ENCODE results near the gene OCA2. TPM values are rescaled to one million over a fixed set of nuclear protein-coding genes. Genes with fewer than 3 reads are reported as not detected.

The OCA2 gene
- total and polyA plus RNA-seq, 2 of the 8 experiments (the other 6 are each of a cell fraction or from before 2014, with no cell fraction given), result 0.20 TPM

DNA sequence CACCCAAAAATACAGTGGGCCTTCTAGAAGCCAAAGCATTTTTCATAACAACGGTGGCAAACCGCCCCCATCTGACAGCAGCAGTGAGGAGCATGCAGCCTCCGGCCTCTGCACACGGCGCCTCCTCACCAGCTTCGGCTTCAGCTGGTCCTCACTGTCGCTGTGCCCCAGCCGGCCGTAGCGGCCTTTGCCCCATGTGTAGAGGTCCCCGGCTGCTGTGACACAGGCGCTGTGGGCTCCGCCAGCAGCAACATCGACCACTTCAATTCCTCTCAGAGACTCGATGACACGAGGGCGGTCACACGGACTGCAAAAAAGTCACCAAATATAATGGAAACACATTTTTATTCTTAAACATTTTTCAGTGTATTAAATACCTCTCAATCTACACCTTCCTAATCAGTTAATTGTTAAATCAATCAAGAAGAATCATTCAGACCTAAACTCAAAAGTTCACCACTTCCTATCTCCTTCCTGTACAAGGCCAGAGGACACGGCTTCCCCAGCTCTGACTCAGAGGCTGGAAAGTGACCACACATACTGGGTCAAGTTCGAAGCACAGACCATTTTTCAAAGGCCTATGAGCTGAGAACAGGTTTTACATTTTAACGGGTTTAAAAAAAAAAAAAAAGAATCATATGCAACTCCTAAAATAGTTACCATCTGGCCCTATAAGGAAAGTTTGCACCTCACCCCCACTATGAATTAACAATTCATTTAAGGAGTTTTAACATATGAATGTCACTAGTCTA lies 33.6 kb upstream of the OCA2 start:
- Histone ChIP-seq H3K27ac (ENCODE audit: low read depth, low read length) (no peak overlapping the region), H3K36me3 (ENCODE audit: control insufficient read depth in 2 of 4, insufficient read depth in 4 of 4, low read length in 3 of 4) (peaks cover 6 to 24% (median 18%) of the 10 kb centered on the region in 4 experiments; a peak in 7 of 8 replicates), H3K56ac (replicated peaks; ENCODE audit: insufficient read length, low read depth, low read length) (no peak overlapping the region), H2BK120ac (replicated peaks; ENCODE audit: low read depth, low read length) (no peak overlapping the region), H3K9ac (replicated peaks in 1 of 4; ENCODE audit: extremely low read depth in 1 of 4, low read depth in 3 of 4, low read length in 3 of 4) (no peak overlapping the region), H3K4me2 (ENCODE audit: insufficient read depth in 1 of 2, low read depth in 2 of 2, low read length in 2 of 2) (no peak overlapping the region), H2BK20ac (ENCODE audit: low read length) (no peak overlapping the region), H4K20me1 (replicated peaks in 1 of 2; ENCODE audit: control insufficient read depth in 1 of 2, insufficient read depth in 2 of 2, low read length in 2 of 2) (peaks cover 4 to 5% of the 10 kb centered on the region in 2 experiments), H2BK12ac (ENCODE audit: low read depth, low read length) (no peak overlapping the region), H3K4ac (replicated peaks; ENCODE audit: insufficient read length, low read depth, low read length) (no peak overlapping the region), H3K9me3 (ENCODE audit: insufficient read depth in 2 of 2, low read depth in 1 of 2, low read length in 1 of 2) (no peaks in the 10 kb centered on the region), H2BK15ac (ENCODE audit: low read length) (no peak overlapping the region), H4K91ac (replicated peaks; ENCODE audit: insufficient read length, low read length) (no peak overlapping the region), H3K14ac (ENCODE audit: insufficient read length) (no peak overlapping the region), H4K5ac (ENCODE audit: insufficient read length, low read depth, low read length) (no peak overlapping the region), H3K4me3 (ENCODE audit: extremely low read depth in 1 of 4, insufficient read depth in 2 of 4, low read depth in 3 of 4, low read length in 4 of 4) (no peak overlapping the region), H3K79me1 (ENCODE audit: low read depth, low read length) (peaks cover 2% of the 10 kb centered on the region; the same call in 1 of the 2 replicates), H3K23ac (ENCODE audit: insufficient read length) (no peak overlapping the region), H3K4me1 (replicated peaks in 1 of 4; ENCODE audit: control insufficient read depth in 3 of 4, insufficient read depth in 4 of 4, low read length in 3 of 4) (peaks cover 0 to 8% (median 4%) of the 10 kb centered on the region in 4 experiments; a peak in 5 of 7 replicates), H3K79me2 (ENCODE audit: control insufficient read depth in 1 of 2, insufficient read depth in 2 of 2, low read length in 2 of 2) (no peaks in the 10 kb centered on the region; a peak in 1 of 4 replicates), H3K18ac (ENCODE audit: extremely low read depth, low read length) (no peak overlapping the region), H2BK5ac (ENCODE audit: low read depth, low read length) (no peak overlapping the region), H2AK5ac (ENCODE audit: low read depth, low read length) (no peak overlapping the region), H3K23me2 (ENCODE audit: low read depth, low read length) (0 out of 2 replicates have a peak, but pooled peaks cover 1% of the 10 kb centered on the region), H4K8ac (ENCODE audit: extremely low read depth, insufficient read depth, low read length) (no peak overlapping the region), H3K27me3 (replicated peaks in 1 of 4; ENCODE audit: control insufficient read depth in 3 of 4, extremely low read depth in 1 of 4, insufficient read depth in 3 of 4, low read length in 3 of 4) (no peaks in the 10 kb centered on the region), H2AFZ (ENCODE audit: low read length) (no peak overlapping the region)
- FAIRE-seq (no peak), DNase-seq (ENCODE audit: low read depth in 1 of 2, low spot score in 2 of 2) (no peak)
- CTCF ChIA-PET (ENCODE audit: partially characterized antibody), result no interaction called here
- POLR2A ChIA-PET (ENCODE audit: partially characterized antibody), result no interaction called here
- 88% methylated on average over 21 of the region's 21 CpGs; no CpG with 5 or more reads in 1 of the 2 experiments for WGBS, 2 experiments (ENCODE audit: extremely low coverage in 1 of 2, insufficient coverage in 1 of 2, insufficient read length in 1 of 2, insufficient replicate concordance in 2 of 2, low coverage in 1 of 2, low lambda C conversion rate in 2 of 2, missing lambda C conversion rate in 1 of 2)
- no peak for TF ChIP-seq RBBP5 (IDR thresholded peaks at IDR 0.05; ENCODE audit: borderline replicate concordance, low read depth, low read length)
- no peak for TF ChIP-seq HDAC6 (IDR thresholded peaks at IDR 0.05; ENCODE audit: low read depth, low read length)
- TF ChIP-seq SIRT6 (IDR thresholded peaks at IDR 0.05; ENCODE audit: low read length), result no peak
- TF ChIP-seq JUND (IDR thresholded peaks at IDR 0.05; ENCODE audit: low read length), result no peak
- no peak for TF ChIP-seq BRCA1 (IDR thresholded peaks at IDR 0.05; ENCODE audit: low read depth, low read length)

Data from H1 (cell line).